K562 (cell line): ENCODE measurements around the gene PPDPF. TPM values are rescaled to one million over a fixed set of nuclear protein-coding genes. Genes with fewer than 3 reads are reported as not detected.

Experiments used
- ATAC-seq: fragments of 200-7000 bp; cut with Tn5 transposase; 3 replicates; pipeline ENCODE4 v1.9.1; 2020; ENCODE audit warnings: moderate library complexity
- BruUV-seq: library from RNA; stranded (reverse); fragments of 400-500 nt; replicated peaks from 2 replicates; lab custom pipeline; 2021; lab: Mats Ljungman, UMichigan
- CTCF ChIA-PET: fragments of 300-600 bp; formaldehyde crosslinking; extraction: SDS; loops from one replicate; lab custom pipeline; 2021; ENCODE audit warnings: low intra/inter-chr PET ratio; lab: Yijun Ruan, JAX
- POLR2A ChIA-PET: fragments of 300-600, 350-650 bp; sonication (Branson Sonifier 250); formaldehyde crosslinking; extraction: SDS; loops from one replicate; lab custom pipeline; 2021; ENCODE audit warnings: antibody characterized with exemption, inconsistent platforms; lab: Yijun Ruan, JAX
- DNase-seq, 4 experiments: peaks; one replicate each; pipeline versions ENCODE4 v3.0.0 to v3.0.0-alpha.2; 2011 to 2018; ENCODE audit warnings: low spot score in 3 of 4, mixed read lengths in 3 of 4; ENCODE audit errors: extremely low read depth in 1 of 4
- FAIRE-seq: peaks from 2 replicates; lab custom pipeline; 2011; peaks lifted over from hg19 to GRCh38; lab: Jason Lieb, UNC
- H2AFZ ChIP-seq: 2 replicates; pipeline ENCODE4 v1.6.0; 2011; ENCODE audit warnings: low read depth, low read length, control low read depth, inconsistent platforms
- H3K27ac ChIP-seq: fragments of 200-600 bp; 3 replicates; pipeline ENCODE4 v1.8.0; 2011; ENCODE audit warnings: low read depth, mild to moderate bottlenecking, control low read depth, inconsistent platforms, low read length, moderate library complexity, mixed read lengths; ENCODE audit errors: extremely low read depth
- H3K27me3 ChIP-seq, 2 experiments: fragments of 300-600 bp in 1 of 2; 2 replicates in 1 of 2; 3 replicates in 1 of 2; pipeline versions ENCODE4 v1.6.0 to v1.8.0; 2011; ENCODE audit warnings: inconsistent platforms in 2 of 2, low read length in 2 of 2, mild to moderate bottlenecking in 1 of 2, mixed read lengths in 1 of 2, moderate library complexity in 1 of 2; ENCODE audit not compliant: control insufficient read depth in 2 of 2, insufficient read depth in 2 of 2
- H3K36me3 ChIP-seq: fragments of 300-600 bp; 3 replicates; pipeline ENCODE4 v1.8.0; 2011; ENCODE audit warnings: mild to moderate bottlenecking, low read length, inconsistent platforms; ENCODE audit not compliant: control insufficient read depth, insufficient read depth
- H3K4me1 ChIP-seq, 2 experiments: fragments of 200-600 bp in 1 of 2; replicated peaks in 1 of 2; 2 replicates in 1 of 2; 3 replicates in 1 of 2; pipeline versions ENCODE4 v1.5.1 to v1.8.0; 2011; ENCODE audit warnings: inconsistent platforms in 2 of 2, low read length in 2 of 2, mild to moderate bottlenecking in 1 of 2, mixed read lengths in 1 of 2, moderate library complexity in 1 of 2; ENCODE audit not compliant: control insufficient read depth in 2 of 2, insufficient read depth in 2 of 2
- H3K4me2 ChIP-seq: 2 replicates; pipeline ENCODE4 v1.6.1; 2011; ENCODE audit warnings: low read length, control low read depth, inconsistent platforms, mixed read lengths; ENCODE audit not compliant: insufficient read depth
- H3K4me3 ChIP-seq: fragments of 200-600 bp; sonication (generic), shearing (Covaris generic); 2 replicates; pipeline ENCODE4 v1.5.1; 2016; ENCODE audit warnings: control low read depth, inconsistent platforms
- H3K79me2 ChIP-seq: fragments of 200-600 bp; 3 replicates; pipeline ENCODE4 v1.8.0; 2011; ENCODE audit warnings: low read length, inconsistent platforms; ENCODE audit not compliant: control insufficient read depth, insufficient read depth
- H3K9ac ChIP-seq, 2 experiments: 2 replicates each; pipeline versions ENCODE4 v1.6.0 to v1.6.1; 2011; ENCODE audit warnings: low read depth in 2 of 2, low read length in 2 of 2, control low read depth in 1 of 2, inconsistent platforms in 1 of 2, mild to moderate bottlenecking in 1 of 2, mixed read lengths in 1 of 2; ENCODE audit not compliant: insufficient read depth in 1 of 2
- H3K9me1 ChIP-seq: one replicate; pipeline ENCODE4 v1.6.0; 2011; ENCODE audit warnings: inconsistent platforms, mild to moderate bottlenecking, low read length, moderate library complexity; ENCODE audit not compliant: control insufficient read depth, insufficient read depth
- H3K9me3 ChIP-seq: replicated peaks from 2 replicates; pipeline ENCODE4 v1.5.1; 2011; ENCODE audit warnings: low read depth, low read length, inconsistent platforms; ENCODE audit not compliant: control insufficient read depth, insufficient read depth
- H4K20me1 ChIP-seq: replicated peaks from 2 replicates; pipeline ENCODE4 v1.6.1; 2011; ENCODE audit warnings: low read length, inconsistent platforms, mixed read lengths; ENCODE audit not compliant: control insufficient read depth, insufficient read depth
- CBFA2T2 ChIP-seq: fragments of 450-650 bp; conservative IDR thresholded peaks from 2 replicates; pipeline ENCODE4 v1.6.1; 2017; ENCODE audit warnings: mild to moderate bottlenecking
- GTF2E2 ChIP-seq: fragments of 200-800 bp; sonication (Bioruptor generic); IDR thresholded peaks from 2 replicates; pipeline ENCODE4 v1.6.1; 2016; ENCODE audit warnings: missing genetic modification characterization, missing compliant biosample characterization
- WGBS: fragments of 100-300 bp; shearing (Covaris generic); methylation state at CpG from one replicate; pipeline ENCODE4 v1.1.6; 2016; ENCODE audit warnings: low coverage, mixed read lengths; ENCODE audit not compliant: insufficient coverage; ENCODE audit errors: missing lambda C conversion rate; 5-methylcytosine and 5-hydroxymethylcytosine counted together
- in situ Hi-C: fragments of 300-500 bp; cut with MboI; formaldehyde crosslinking; loops from 4 replicates; pipeline ENCODE4 v1.15.0; 2018; ENCODE audit warnings: inconsistent platforms, mixed read lengths
- intact Hi-C: fragments of 100-400 bp; cut with micrococcal nuclease; formaldehyde crosslinking; loops from 2 replicates; pipeline ENCODE4 v1.14.2; 2022
- polyA plus RNA-seq, 8 experiments: library from polyadenylated mRNA; depleted of rRNA in 4 of 8; stranded (reverse) in 5 of 8; unstranded in 3 of 8; fragments of >200 nt; fragmentation: Nextera tagmentation in 2 of 8; fragmentation: Illumina TruSeq in 1 of 8; extraction: Ambion mirVana in 2 of 8; extraction: Trizol in 1 of 8; gene quantifications; 2 replicates each; pipeline versions ENCODE4 v1.2.1 to v1.2.3, GENCODE V29; 2011 to 2014; ENCODE audit warnings: inconsistent platforms in 1 of 8, missing spikeins in 1 of 8
- total RNA-seq, 7 experiments: library from RNA; depleted of rRNA in 6 of 7; stranded (reverse); fragments of >200 nt in 6 of 7; fragmentation: Illumina TruSeq in 2 of 7; extraction: Trizol in 2 of 7; gene quantifications; 2 replicates each; pipeline versions ENCODE4 v1.2.1 to v1.2.3, GENCODE V29; 2011 to 2021; ENCODE audit warnings: low replicate concordance in 1 of 7
- TF ChIP-seq, protein P1 (sequence below), 3 experiments: IDR thresholded peaks in 2 of 3; conservative IDR thresholded peaks in 1 of 3; 2 replicates each; pipeline ENCODE4 v1.5.1; 2011 to 2012; ENCODE audit warnings: low read length in 3 of 3, mild to moderate bottlenecking in 3 of 3, control low read depth in 2 of 3, improper control_type of control experiment in 1 of 3, inconsistent platforms in 1 of 3, low read depth in 1 of 3, mixed read lengths in 1 of 3, moderate library complexity in 1 of 3; ENCODE audit not compliant: insufficient read depth in 2 of 3

Gene PPDPF
- total and polyA plus RNA-seq, 9 of the 15 experiments (the other 6 are each of a cell fraction or from before 2014, with no cell fraction given), result 0.77 to 233 (median 10.5) TPM

DNA sequence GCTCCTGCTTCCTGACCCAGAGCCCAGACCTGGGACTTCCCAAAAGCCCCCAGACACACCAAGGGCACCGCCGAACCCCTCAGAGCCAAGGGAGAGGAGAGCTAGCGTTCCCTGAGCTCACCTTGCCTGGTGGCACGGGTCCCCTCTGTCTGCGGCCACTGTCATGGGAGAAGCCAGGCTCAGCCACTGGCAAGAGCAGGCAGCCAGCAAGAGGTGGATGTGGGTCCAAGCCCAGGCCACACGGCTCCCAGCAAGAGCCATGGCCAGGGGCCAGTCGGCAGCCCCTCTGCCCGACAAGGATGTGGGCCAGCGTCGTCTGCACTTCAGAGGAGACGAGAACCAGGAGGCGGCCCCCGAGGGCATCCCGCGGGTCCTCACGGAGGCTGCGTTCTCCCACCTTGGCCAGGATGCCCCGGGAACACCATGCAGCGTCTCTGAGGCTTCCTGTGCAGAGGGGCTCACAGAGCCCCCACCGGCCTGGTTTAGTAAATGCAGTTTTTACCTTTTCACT is 2.2 kb upstream of the PPDPF start:
- WGBS, result 32% methylated on average over 16 of the region's 20 CpGs
- Histone ChIP-seq H3K4me2 (no peak overlapping the region), H3K36me3 (peaks cover 20% of the 10 kb centered on the region; the same call in 2 of the 3 replicates), H3K9ac (no peak overlapping the region), H3K9me3 (peaks cover 7% of the 10 kb centered on the region), H3K9me1 (no peaks in the 10 kb centered on the region), H3K27me3 (peaks cover 33 to 39% of the 10 kb centered on the region in 2 experiments), H3K79me2 (peaks cover 14% of the 10 kb centered on the region), H3K4me3 (no peak overlapping the region), H3K4me1 (peaks cover 10 to 56% of the 10 kb centered on the region in 2 experiments; a peak in 4 of 5 replicates), H3K27ac (no peak overlapping the region), H4K20me1 (no peaks in the 10 kb centered on the region), H2AFZ (no peak overlapping the region)
- ATAC-seq (no peak), DNase-seq (no peak), FAIRE-seq (peak; percentile 58)
- POLR2A ChIA-PET, result interaction anchor here (1.0 to 1.9 kb wide), 2 partner anchors 10 to 12 kb away, joined by 5 to 9 read pairs; no protein-coding TSS in a partner anchor
- BruUV-seq, result no TSS peak
- in situ Hi-C loops (no loop called here), intact Hi-C loops (no loop called here)
- CTCF ChIA-PET, result no interaction called here
- TF ChIP-seq, protein P1, sequence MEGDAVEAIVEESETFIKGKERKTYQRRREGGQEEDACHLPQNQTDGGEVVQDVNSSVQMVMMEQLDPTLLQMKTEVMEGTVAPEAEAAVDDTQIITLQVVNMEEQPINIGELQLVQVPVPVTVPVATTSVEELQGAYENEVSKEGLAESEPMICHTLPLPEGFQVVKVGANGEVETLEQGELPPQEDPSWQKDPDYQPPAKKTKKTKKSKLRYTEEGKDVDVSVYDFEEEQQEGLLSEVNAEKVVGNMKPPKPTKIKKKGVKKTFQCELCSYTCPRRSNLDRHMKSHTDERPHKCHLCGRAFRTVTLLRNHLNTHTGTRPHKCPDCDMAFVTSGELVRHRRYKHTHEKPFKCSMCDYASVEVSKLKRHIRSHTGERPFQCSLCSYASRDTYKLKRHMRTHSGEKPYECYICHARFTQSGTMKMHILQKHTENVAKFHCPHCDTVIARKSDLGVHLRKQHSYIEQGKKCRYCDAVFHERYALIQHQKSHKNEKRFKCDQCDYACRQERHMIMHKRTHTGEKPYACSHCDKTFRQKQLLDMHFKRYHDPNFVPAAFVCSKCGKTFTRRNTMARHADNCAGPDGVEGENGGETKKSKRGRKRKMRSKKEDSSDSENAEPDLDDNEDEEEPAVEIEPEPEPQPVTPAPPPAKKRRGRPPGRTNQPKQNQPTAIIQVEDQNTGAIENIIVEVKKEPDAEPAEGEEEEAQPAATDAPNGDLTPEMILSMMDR (IDR thresholded peaks at IDR 0.05 in 2 of 3, conservative IDR thresholded peaks at IDR 0.05 in 1 of 3; ENCODE audit: insufficient read depth in 2 of 3, low read depth in 1 of 3, low read length in 3 of 3), result peak; percentile 24 to 38 (median 36); a peak in 2 of 6 replicates
- TF ChIP-seq GTF2E2 (no peak), CBFA2T2 (no peak)
